Peyer's patch (tissue), 4 donors: Measurements from ENCODE around the gene CT45A1. TPM values are rescaled to one million over a fixed set of nuclear protein-coding genes. Genes with fewer than 3 reads are reported as not detected.
"Not testable (repeated sequence)": the region's sequence is repeated elsewhere in the genome, so short reads cannot be mapped to it uniquely, and the experiment has no call there.

Experiments used
- DNase-seq, 3 donors: peaks; one replicate each; pipeline ENCODE4 v3.0.0-alpha.2; 2017 to 2019
- H3K27ac ChIP-seq, 4 donors: fragments of 200-600 bp; sonication (generic); one replicate each; pipeline ENCODE4 v1.5.1; 2016 to 2019
- H3K27me3 ChIP-seq, 2 donors: fragments of 200-600 bp; sonication (generic); one replicate each; pipeline ENCODE4 v1.5.1; 2019
- H3K36me3 ChIP-seq, 3 donors: fragments of 200-600 bp; sonication (generic); one replicate each; pipeline ENCODE4 v1.5.1; 2016 to 2019
- H3K4me1 ChIP-seq, 4 donors: fragments of 200-600 bp; sonication (generic); one replicate each; pipeline ENCODE4 v1.5.1; 2016 to 2019
- H3K4me3 ChIP-seq, 4 donors: fragments of 200-600 bp; sonication (generic); 1 replicate in 3 of 4; 2 replicates in 1 of 4; pipeline ENCODE4 v1.5.1; 2016 to 2019; ENCODE audit warnings: mild to moderate bottlenecking in 1 of 4
- H3K9me3 ChIP-seq, 4 donors: fragments of 200-600 bp; sonication (generic); one replicate each; pipeline ENCODE4 v1.5.1; 2016 to 2019; ENCODE audit warnings: mild to moderate bottlenecking in 1 of 4
- CTCF ChIP-seq, 6 experiments: fragments of 450-650 bp in 4 of 6; fragments of 200-600 bp in 2 of 6; sonication (generic) in 1 of 6; IDR thresholded peaks; one replicate each; pipeline ENCODE4 v1.5.1; 2017 to 2019; ENCODE audit warnings: antibody characterized with exemption in 6 of 6, mild to moderate bottlenecking in 3 of 6, moderate library complexity in 1 of 6
- POLR2A ChIP-seq, 2 donors: fragments of 450-650 bp; IDR thresholded peaks; one replicate each; pipeline ENCODE4 v1.5.1; 2017; ENCODE audit warnings: antibody characterized with exemption in 2 of 2, mild to moderate bottlenecking in 2 of 2, moderate library complexity in 2 of 2
- total RNA-seq, 4 donors: library from RNA; depleted of rRNA; stranded (reverse); fragments of >200 nt; gene quantifications; one replicate each; pipeline ENCODE4 v1.1.0, GENCODE V29; 2016

The CT45A1 gene
- total RNA-seq: not detected

- H3K4me1 ChIP-seq, DNase-seq, H3K27ac ChIP-seq, H3K9me3 ChIP-seq, H3K27me3 ChIP-seq, H3K4me3 ChIP-seq, H3K36me3 ChIP-seq: not testable (repeated sequence)
These were observed at the start of gene CT45A1 for GRCh38 chrX:135713183-135713689. TSS of gene CT45A1 (plus strand) at chrX:135713639. CDS start at chrX:135718941, 5,302 bp downstream.

- not testable (repeated sequence) for DNase-seq, H3K4me3 ChIP-seq, H3K36me3 ChIP-seq, H3K9me3 ChIP-seq, H3K27me3 ChIP-seq, H3K4me1 ChIP-seq, H3K27ac ChIP-seq
These were observed 40.5 kb upstream of the CT45A1 start for GRCh38 chrX:135672979-135673378.

- no peak overlapping the region for H3K4me3 ChIP-seq
- H3K4me1 ChIP-seq: no peaks in the 10 kb centered on the region
- H3K9me3 ChIP-seq: no peaks in the 10 kb centered on the region
- H3K36me3 ChIP-seq: no peaks in the 10 kb centered on the region
- no peak for DNase-seq
- no peaks in the 10 kb centered on the region for H3K27me3 ChIP-seq
- no peak overlapping the region for H3K27ac ChIP-seq
- TF ChIP-seq POLR2A (IDR thresholded peaks at IDR 0.05) (no peak), CTCF (IDR thresholded peaks at IDR 0.05) (no peak)
These were observed 25.3 kb upstream of the CT45A1 start for GRCh38 chrX:135688137-135688536.

GRCh38 chrX:135695471-135695870 is 18.0 kb upstream of the CT45A1 start:
- no peaks in the 10 kb centered on the region for H3K4me1 ChIP-seq
- H3K27ac ChIP-seq: no peak overlapping the region
- H3K36me3 ChIP-seq: no peaks in the 10 kb centered on the region

GRCh38 chrX:135697601-135698000 is 15.8 kb upstream of the CT45A1 start:
- no peak overlapping the region for H3K27ac ChIP-seq
- no peak overlapping the region for H3K4me3 ChIP-seq
- H3K36me3 ChIP-seq: no peaks in the 10 kb centered on the region
- no peak for DNase-seq
- H3K4me1 ChIP-seq: no peaks in the 10 kb centered on the region
- H3K27me3 ChIP-seq: no peaks in the 10 kb centered on the region
- no peaks in the 10 kb centered on the region for H3K9me3 ChIP-seq
- TF ChIP-seq CTCF (IDR thresholded peaks at IDR 0.05): no peak

More at GRCh38 chrX:135695471-135695870, 18.0 kb upstream of the CT45A1 start:
- H3K27me3 ChIP-seq: no peaks in the 10 kb centered on the region
- no peak overlapping the region for H3K4me3 ChIP-seq
- DNase-seq: no peak
- TF ChIP-seq POLR2A (IDR thresholded peaks at IDR 0.05) (no peak), CTCF (IDR thresholded peaks at IDR 0.05) (no peak)
- no peaks in the 10 kb centered on the region for H3K9me3 ChIP-seq

- H3K4me3 ChIP-seq: no peak overlapping the region
- H3K4me1 ChIP-seq: no peaks in the 10 kb centered on the region
- no peak overlapping the region for H3K27ac ChIP-seq
- no peak for DNase-seq
- TF ChIP-seq POLR2A (IDR thresholded peaks at IDR 0.05) (no peak), CTCF (IDR thresholded peaks at IDR 0.05) (no peak)
- H3K27me3 ChIP-seq: no peaks in the 10 kb centered on the region
- no peaks in the 10 kb centered on the region for H3K9me3 ChIP-seq
- no peaks in the 10 kb centered on the region for H3K36me3 ChIP-seq
These were observed 14.5 kb upstream of the CT45A1 start for GRCh38 chrX:135698924-135699323.

- no peak for DNase-seq
- TF ChIP-seq CTCF (IDR thresholded peaks at IDR 0.05) (no peak), POLR2A (IDR thresholded peaks at IDR 0.05) (no peak)
- H3K9me3 ChIP-seq: no peaks in the 10 kb centered on the region
These were observed 5.6 kb upstream of the CT45A1 start for GRCh38 chrX:135707880-135708279.

More at GRCh38 chrX:135707880-135708279, 5.6 kb upstream of the CT45A1 start:
- H3K36me3 ChIP-seq: no peaks in the 10 kb centered on the region
- H3K27ac ChIP-seq: no peak overlapping the region
- H3K4me1 ChIP-seq: no peaks in the 10 kb centered on the region
- no peak overlapping the region for H3K4me3 ChIP-seq
- H3K27me3 ChIP-seq: no peaks in the 10 kb centered on the region
